Mesendoderm (in vitro differentiated cells): ENCODE results near the gene ZBTB45.
"Not testable (repeated sequence)": the region's sequence is repeated elsewhere in the genome, so short reads cannot be mapped to it uniquely, and the experiment has no call there.

ENCODE experiments used
- DNase-seq: peaks from one replicate; pipeline ENCODE4 v3.0.0; 2013
- H2AK5ac ChIP-seq: 2 replicates; pipeline ENCODE4 v1.6.1; 2013; ENCODE audit warnings: low read length, inconsistent platforms
- H2BK120ac ChIP-seq: 2 replicates; pipeline ENCODE4 v1.6.1; 2013; ENCODE audit warnings: low read depth, mild to moderate bottlenecking, low read length, moderate library complexity, mixed read lengths
- H2BK15ac ChIP-seq: replicated peaks from 2 replicates; pipeline ENCODE4 v1.6.1; 2013; ENCODE audit warnings: low read depth, mild to moderate bottlenecking, moderate library complexity
- H2BK5ac ChIP-seq: 2 replicates; pipeline ENCODE4 v1.6.1; 2013; ENCODE audit warnings: low read length, inconsistent platforms
- H3K18ac ChIP-seq: 2 replicates; pipeline ENCODE4 v1.6.1; 2013; ENCODE audit warnings: mild to moderate bottlenecking, low read length, mixed read lengths
- H3K23ac ChIP-seq: one replicate; pipeline ENCODE4 v1.6.1; 2013; ENCODE audit warnings: low read length
- H3K27ac ChIP-seq: 2 replicates; pipeline ENCODE4 v1.5.1; 2013; ENCODE audit warnings: low read depth, mild to moderate bottlenecking, inconsistent platforms, low read length, moderate library complexity
- H3K27me3 ChIP-seq: 2 replicates; pipeline ENCODE4 v1.6.1; 2013; ENCODE audit warnings: low read length, control low read depth, mild to moderate bottlenecking, inconsistent platforms; ENCODE audit not compliant: insufficient read depth, poor library complexity
- H3K36me3 ChIP-seq: 2 replicates; pipeline ENCODE4 v1.6.1; 2013; ENCODE audit warnings: low read length, inconsistent platforms; ENCODE audit not compliant: control insufficient read depth, insufficient read depth
- H3K4ac ChIP-seq: one replicate; pipeline ENCODE4 v1.6.1; 2013; ENCODE audit warnings: low read depth, mild to moderate bottlenecking, low read length, moderate library complexity
- H3K4me1 ChIP-seq: 2 replicates; pipeline ENCODE4 v1.6.1; 2013; ENCODE audit warnings: low read depth, low read length, inconsistent platforms; ENCODE audit not compliant: control insufficient read depth
- H3K4me2 ChIP-seq: 2 replicates; pipeline ENCODE4 v1.6.1; 2013; ENCODE audit warnings: low read length
- H3K4me3 ChIP-seq: 2 replicates; pipeline ENCODE4 v1.5.1; 2013; ENCODE audit warnings: mild to moderate bottlenecking, low read length
- H3K56ac ChIP-seq: one replicate; pipeline ENCODE4 v1.6.1; 2013; ENCODE audit warnings: low read length
- H3K79me1 ChIP-seq: 2 replicates; pipeline ENCODE4 v1.6.1; 2013; ENCODE audit warnings: low read length, inconsistent platforms
- H3K79me2 ChIP-seq: 2 replicates; pipeline ENCODE4 v1.6.1; 2013; ENCODE audit warnings: mild to moderate bottlenecking, low read length; ENCODE audit not compliant: control insufficient read depth, insufficient read depth
- H3K9ac ChIP-seq: 2 replicates; pipeline ENCODE4 v1.6.1; 2013; ENCODE audit warnings: low read length, inconsistent platforms
- H4K5ac ChIP-seq: one replicate; pipeline ENCODE4 v1.6.1; 2013; ENCODE audit warnings: low read length
- H4K8ac ChIP-seq: one replicate; pipeline ENCODE4 v1.6.1; 2013; ENCODE audit warnings: low read depth, mild to moderate bottlenecking, control low read depth, low read length, moderate library complexity
- WGBS: extraction: QIAGEN DNeasy Blood & Tissue Kit; methylation state at CpG from one replicate; pipeline ENCODE4 v1.1.7; 2013; ENCODE audit warnings: low lambda C conversion rate, missing lambda C conversion rate; ENCODE audit not compliant: insufficient coverage; ENCODE audit errors: extremely low coverage; 5-methylcytosine and 5-hydroxymethylcytosine counted together

The ZBTB45 gene

GRCh38 chr19:58546019-58546530, 26.5 kb upstream of the ZBTB45 start:
- Histone ChIP-seq H2BK120ac (no peak overlapping the region), H3K4me2 (peak overlapping the region; percentile 73), H3K79me1 (peaks cover 32% of the 10 kb centered on the region), H3K23ac (no peak overlapping the region), H3K9ac (peak overlapping the region; percentile 100), H3K27ac (no peak overlapping the region), H3K27me3 (no peaks in the 10 kb centered on the region), H3K4me1 (peaks cover 8% of the 10 kb centered on the region), H3K4me3 (peak overlapping the region; percentile 99), H4K8ac (no peak overlapping the region), H3K56ac (peak overlapping the region; percentile 99), H3K4ac (no peak overlapping the region), H4K5ac (no peak overlapping the region), H2BK5ac (no peak overlapping the region), H3K79me2 (peaks cover 54% of the 10 kb centered on the region), H2BK15ac (no peak overlapping the region), H3K36me3 (peaks cover 34% of the 10 kb centered on the region), H2AK5ac (no peak overlapping the region), H3K18ac (no peak overlapping the region)
- WGBS, result no CpG with 5 or more reads among the region's 1 CpG
- DNase-seq, result no peak

DNA sequence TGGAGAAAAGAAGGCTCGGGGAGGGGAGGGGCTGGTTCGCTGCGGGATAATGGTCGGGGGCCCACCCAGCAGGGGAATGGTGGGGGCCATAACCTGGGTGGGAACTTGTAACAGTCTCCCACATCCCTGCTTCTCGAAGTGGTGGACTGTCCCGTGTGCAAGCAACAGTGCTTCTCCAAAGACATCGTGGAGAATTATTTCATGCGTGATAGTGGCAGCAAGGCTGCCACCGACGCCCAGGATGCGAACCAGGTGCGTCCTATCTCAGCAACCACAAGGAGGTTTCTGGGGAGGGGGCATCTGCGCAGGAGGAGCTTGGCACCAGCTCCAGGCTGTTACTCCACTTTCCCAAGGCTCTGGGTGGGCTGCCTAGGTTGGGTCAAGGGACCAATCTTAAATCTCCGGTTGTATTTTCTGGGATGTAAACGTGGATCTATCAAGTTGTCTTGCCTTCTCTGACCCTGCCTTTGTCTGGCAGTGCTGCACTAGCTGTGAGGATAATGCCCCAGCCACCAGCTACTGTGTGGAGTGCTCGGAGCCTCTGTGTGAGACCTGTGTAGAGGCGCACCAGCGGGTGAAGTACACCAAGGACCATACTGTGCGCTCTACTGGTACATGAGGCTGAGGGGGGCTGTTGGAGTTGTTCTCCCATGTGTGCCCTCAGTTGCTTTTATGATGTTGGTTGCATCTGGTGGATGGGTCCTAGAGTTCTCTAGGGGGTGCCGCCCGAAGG, 25.8 kb upstream of the ZBTB45 start:
- H4K5ac ChIP-seq, result no peak overlapping the region
- peak overlapping the region; percentile 28 for H3K4ac ChIP-seq
- H4K8ac ChIP-seq, result no peak overlapping the region
- peak overlapping the region; percentile 73 for H3K4me2 ChIP-seq
- no peaks in the 10 kb centered on the region for H3K27me3 ChIP-seq
- no peak overlapping the region for H2BK5ac ChIP-seq
- H2BK120ac ChIP-seq, result no peak overlapping the region
- H3K4me3 ChIP-seq, result peak overlapping the region; percentile 99
- H3K9ac ChIP-seq, result peak overlapping the region; percentile 100
- WGBS, result no CpG with 5 or more reads among the region's 21 CpGs
- H2AK5ac ChIP-seq, result no peak overlapping the region
- DNase-seq, result no peak
- H3K79me1 ChIP-seq, result peaks cover 29% of the 10 kb centered on the region
- peak overlapping the region; percentile 85 for H3K18ac ChIP-seq
- H2BK15ac ChIP-seq, result no peak overlapping the region
- H3K56ac ChIP-seq, result peak overlapping the region; percentile 99
- H3K36me3 ChIP-seq, result peaks cover 29% of the 10 kb centered on the region
- peak overlapping the region; percentile 94 for H3K23ac ChIP-seq
- H3K27ac ChIP-seq, result no peak overlapping the region
- peaks cover 54% of the 10 kb centered on the region for H3K79me2 ChIP-seq
- H3K4me1 ChIP-seq, result peaks cover 8% of the 10 kb centered on the region

GRCh38 chr19:58544591-58545285, 25.1 kb upstream of the ZBTB45 start:
- Histone ChIP-seq H3K27me3 (no peaks in the 10 kb centered on the region), H3K4ac (peak overlapping the region; percentile 28), H3K56ac (peak overlapping the region; percentile 99), H3K79me2 (peaks cover 49% of the 10 kb centered on the region), H3K79me1 (peaks cover 24% of the 10 kb centered on the region), H4K5ac (no peak overlapping the region), H2BK5ac (peak overlapping the region; percentile 84), H4K8ac (peak overlapping the region; percentile 98), H3K18ac (peak overlapping the region; percentile 85), H2BK120ac (no peak overlapping the region), H2BK15ac (no peak overlapping the region), H2AK5ac (peak overlapping the region; percentile 69), H3K36me3 (peaks cover 24% of the 10 kb centered on the region), H3K4me1 (peaks cover 8% of the 10 kb centered on the region), H3K4me2 (peak overlapping the region; percentile 73), H3K27ac (peak overlapping the region; percentile 99), H3K23ac (peak overlapping the region; percentile 94), H3K9ac (peak overlapping the region; percentile 100), H3K4me3 (peak overlapping the region; percentile 99)
- DNase-seq, result peak; percentile 57
- WGBS, result no CpG with 5 or more reads among the region's 92 CpGs

DNA sequence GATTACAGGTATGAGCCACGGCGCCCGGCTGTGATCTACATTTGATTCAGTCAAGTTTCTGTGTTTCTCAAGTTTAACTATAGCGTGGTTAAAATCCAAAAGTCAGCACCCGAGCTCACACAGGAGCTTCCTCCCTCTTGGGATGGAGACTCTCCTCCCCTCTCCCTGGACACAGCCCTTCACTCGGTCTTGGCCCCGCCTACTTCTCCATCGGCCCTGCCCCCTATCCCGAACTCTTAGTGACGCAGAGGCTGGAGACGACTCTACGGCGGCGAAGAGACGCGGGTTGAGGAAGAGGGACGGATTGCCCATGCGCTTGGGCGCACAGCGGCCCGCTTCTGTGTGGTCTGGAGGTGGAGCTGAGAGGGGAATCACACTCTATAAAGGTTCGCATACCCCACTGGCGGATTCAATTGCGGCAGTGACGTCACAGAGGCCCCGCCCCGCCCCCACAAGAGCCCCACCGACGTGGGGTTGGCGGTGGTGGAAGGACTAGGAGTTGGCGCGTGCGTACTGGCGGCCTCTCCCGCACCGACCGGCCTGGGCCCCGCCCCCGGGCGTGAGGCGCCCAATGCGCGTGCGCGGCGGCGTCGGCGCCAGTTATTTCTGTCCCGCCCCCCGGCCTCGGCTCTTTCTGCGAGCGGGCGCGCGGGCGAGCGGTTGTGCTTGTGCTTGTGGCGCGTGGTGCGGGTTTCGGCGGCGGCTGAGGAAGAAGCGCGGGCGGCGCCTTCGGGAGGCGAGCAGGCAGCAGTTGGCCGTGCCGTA, 24.4 kb upstream of the ZBTB45 start, which contains the start of gene TRIM28:
Gene TRIM28 (plus strand): TSS at position 239 of the 765 bp plus-strand sequence. CDS start 694 bp downstream, outside the sequence.
- H2AK5ac ChIP-seq, result peak within 1 kb of the TSS; percentile 69
- peaks cover 43% of the 10 kb centered on the region for H3K79me2 ChIP-seq
- H3K23ac ChIP-seq, result peak within 1 kb of the TSS; percentile 94
- peak within 1 kb of the TSS; percentile 28 for H3K4ac ChIP-seq
- no peak within 1 kb of the TSS for H2BK120ac ChIP-seq
- H3K56ac ChIP-seq, result peak within 1 kb of the TSS; percentile 99
- no peaks in the 10 kb centered on the region for H3K27me3 ChIP-seq
- DNase-seq, result peak; percentile 100
- H3K27ac ChIP-seq, result peak within 1 kb of the TSS; percentile 99
- WGBS, result no CpG with 5 or more reads among the region's 73 CpGs
- peak within 1 kb of the TSS; percentile 86 for H3K4me2 ChIP-seq
- no peak within 1 kb of the TSS for H2BK15ac ChIP-seq
- peak within 1 kb of the TSS; percentile 84 for H2BK5ac ChIP-seq
- H3K4me1 ChIP-seq, result peaks cover 8% of the 10 kb centered on the region
- peak within 1 kb of the TSS; percentile 99 for H3K4me3 ChIP-seq
- peak within 1 kb of the TSS; percentile 100 for H3K9ac ChIP-seq
- H3K36me3 ChIP-seq, result peaks cover 19% of the 10 kb centered on the region
- H4K8ac ChIP-seq, result peak within 1 kb of the TSS; percentile 98
- H3K18ac ChIP-seq, result peak within 1 kb of the TSS; percentile 85
- H3K79me1 ChIP-seq, result peaks cover 18% of the 10 kb centered on the region
- no peak within 1 kb of the TSS for H4K5ac ChIP-seq

GRCh38 chr19:58542641-58543372, 23.2 kb upstream of the ZBTB45 start:
- H2BK120ac ChIP-seq, DNase-seq, H4K8ac ChIP-seq, H3K4me2 ChIP-seq, H3K36me3 ChIP-seq, H3K9ac ChIP-seq, H3K79me1 ChIP-seq, H4K5ac ChIP-seq, H3K4me1 ChIP-seq, H3K4ac ChIP-seq, H3K27ac ChIP-seq, H3K27me3 ChIP-seq, H3K23ac ChIP-seq, H2BK5ac ChIP-seq, H3K18ac ChIP-seq, H2BK15ac ChIP-seq, H3K4me3 ChIP-seq: not testable (repeated sequence)
- Histone ChIP-seq H2AK5ac (peak overlapping the region; percentile 22), H3K56ac (peak overlapping the region; percentile 96), H3K79me2 (peaks cover 32% of the 10 kb centered on the region)
- WGBS, result no CpG with 5 or more reads among the region's 18 CpGs
